KOPT-K1 (cell line): ENCODE data around the gene PAFAH1B2.
"Not testable (repeated sequence)": the region's sequence is repeated elsewhere in the genome, so short reads cannot be mapped to it uniquely, and the experiment has no call there.

ENCODE experiments used
- H3K27ac ChIP-seq: fragments of 200-600 bp; sonication (generic); 2 replicates; pipeline ENCODE4 v1.5.1; 2016; ENCODE audit warnings: antibody characterized with exemption, mild to moderate bottlenecking, low read depth, low read length; ENCODE audit not compliant: poor library complexity, severe bottlenecking
- H3K36me3 ChIP-seq: fragments of 200-600 bp; sonication (generic); 2 replicates; pipeline ENCODE4 v1.5.1; 2017; ENCODE audit warnings: antibody characterized with exemption, mild to moderate bottlenecking, low read length, moderate library complexity; ENCODE audit not compliant: insufficient read depth
- H3K9me3 ChIP-seq: fragments of 200-600 bp; sonication (generic); 2 replicates; pipeline ENCODE4 v1.5.1; 2017; ENCODE audit warnings: antibody characterized with exemption, low read length, mild to moderate bottlenecking; ENCODE audit not compliant: insufficient read depth, poor library complexity, severe bottlenecking

The PAFAH1B2 gene

GRCh38 chr11:117198613-117199012, 54.5 kb downstream of the PAFAH1B2 start:
- Histone ChIP-seq H3K27ac (no peak overlapping the region), H3K9me3 (no peaks in the 10 kb centered on the region), H3K36me3 (peaks cover 10% of the 10 kb centered on the region; the same call in 1 of the 2 replicates)

- H3K27ac ChIP-seq = no peak within 1 kb of the TSS
- peaks cover 17% of the 10 kb centered on the region; the same call in 1 of the 2 replicates for H3K36me3 ChIP-seq
These were observed 55.2 kb downstream of the PAFAH1B2 start, which contains the start of gene TAGLN for GRCh38 chr11:117199053-117199915. Gene TAGLN, plus strand, starts transcription at chr11:117199370. Its CDS starts 3,644 bp downstream, at chr11:117203014.

GRCh38 chr11:117199916-117200812, 56.1 kb downstream of the PAFAH1B2 start:
- peaks cover 26% of the 10 kb centered on the region; the same call in 1 of the 2 replicates for H3K36me3 ChIP-seq
- H3K27ac ChIP-seq = no peak overlapping the region
- H3K9me3 ChIP-seq = no peaks in the 10 kb centered on the region

More at GRCh38 chr11:117199053-117199915, 55.2 kb downstream of the PAFAH1B2 start, which contains the start of gene TAGLN:
- no peaks in the 10 kb centered on the region for H3K9me3 ChIP-seq

- H3K9me3 ChIP-seq = no peaks in the 10 kb centered on the region
- no peak overlapping the region for H3K27ac ChIP-seq
- peaks cover 31% of the 10 kb centered on the region; the same call in 1 of the 2 replicates for H3K36me3 ChIP-seq
These were observed 56.9 kb downstream of the PAFAH1B2 start for GRCh38 chr11:117200813-117201657.

- Histone ChIP-seq H3K36me3 (peaks cover 31% of the 10 kb centered on the region; the same call in 1 of the 2 replicates), H3K9me3 (no peaks in the 10 kb centered on the region), H3K27ac (no peak overlapping the region)
These were observed 57.7 kb downstream of the PAFAH1B2 start for GRCh38 chr11:117201658-117202305.

GRCh38 chr11:117202386-117203068, 58.4 kb downstream of the PAFAH1B2 start:
- Histone ChIP-seq H3K36me3 (peaks cover 31% of the 10 kb centered on the region; the same call in 1 of the 2 replicates), H3K9me3 (no peaks in the 10 kb centered on the region), H3K27ac (no peak overlapping the region)

- Histone ChIP-seq H3K27ac (no peak overlapping the region), H3K9me3 (no peaks in the 10 kb centered on the region), H3K36me3 (peaks cover 31% of the 10 kb centered on the region; the same call in 1 of the 2 replicates)
These were observed 59.0 kb downstream of the PAFAH1B2 start for GRCh38 chr11:117203069-117203407.

GRCh38 chr11:117204283-117205080, 60.4 kb downstream of the PAFAH1B2 start:
- H3K9me3 ChIP-seq = no peaks in the 10 kb centered on the region
- no peak overlapping the region for H3K27ac ChIP-seq
- peaks cover 31% of the 10 kb centered on the region; the same call in 1 of the 2 replicates for H3K36me3 ChIP-seq

- no peaks in the 10 kb centered on the region for H3K9me3 ChIP-seq
- no peak overlapping the region for H3K27ac ChIP-seq
- H3K36me3 ChIP-seq = peaks cover 31% of the 10 kb centered on the region; the same call in 1 of the 2 replicates
These were observed 61.2 kb downstream of the PAFAH1B2 start for GRCh38 chr11:117205211-117205818.

- not testable (repeated sequence) for H3K27ac ChIP-seq, H3K9me3 ChIP-seq
- H3K36me3 ChIP-seq = peaks cover 38% of the 10 kb centered on the region; the same call in 1 of the 2 replicates
These were observed 62.0 kb downstream of the PAFAH1B2 start for GRCh38 chr11:117206111-117206510.

- H3K9me3 ChIP-seq, H3K27ac ChIP-seq: not testable (repeated sequence)
- peaks cover 45% of the 10 kb centered on the region; the same call in 1 of the 2 replicates for H3K36me3 ChIP-seq
These were observed 62.8 kb downstream of the PAFAH1B2 start for GRCh38 chr11:117206859-117207258.

- H3K9me3 ChIP-seq, H3K27ac ChIP-seq: not testable (repeated sequence)
- peaks cover 49% of the 10 kb centered on the region; the same call in 1 of the 2 replicates for H3K36me3 ChIP-seq
These were observed 63.4 kb downstream of the PAFAH1B2 start for GRCh38 chr11:117207481-117207880.
